GM06990 (cell line): Measurements from ENCODE around the gene AKT1S1.
A peak's percentile ranks its signal among the peaks of the same experiment; 100 is the strongest.

Experiments
- DNase-seq: peaks from one replicate; pipeline ENCODE4 v3.0.0-alpha.2; 2011; ENCODE audit not compliant: insufficient read length; ENCODE audit errors: extremely low read depth
- H3K27me3 ChIP-seq: replicated peaks from 2 replicates; pipeline ENCODE4 v1.6.0; 2011; ENCODE audit warnings: low read length; ENCODE audit not compliant: control insufficient read depth, insufficient read depth
- H3K36me3 ChIP-seq: 2 replicates; pipeline ENCODE4 v1.5.1; 2011; ENCODE audit warnings: low read length; ENCODE audit not compliant: control insufficient read depth, insufficient read depth
- H3K4me3 ChIP-seq: replicated peaks from 2 replicates; pipeline ENCODE4 v1.5.1; 2011; ENCODE audit warnings: low read depth, mild to moderate bottlenecking, control low read depth, low read length
- CTCF ChIP-seq: IDR thresholded peaks from 2 replicates; pipeline ENCODE4 v1.5.1; 2011; ENCODE audit warnings: low read length, control low read depth, mild to moderate bottlenecking, inconsistent platforms; ENCODE audit not compliant: insufficient read depth, poor library complexity, severe bottlenecking

Gene AKT1S1

GRCh38 chr19:49851456-49852259, 25.5 kb downstream of the AKT1S1 start:
- TF ChIP-seq CTCF: peak; percentile 3
- H3K4me3 ChIP-seq: peak overlapping the region; percentile 70
- DNase-seq: no peak
- peaks cover 8% of the 10 kb centered on the region for H3K36me3 ChIP-seq
- no peaks in the 10 kb centered on the region for H3K27me3 ChIP-seq

- peak within 1 kb of the TSS; percentile 70 for H3K4me3 ChIP-seq
- TF ChIP-seq CTCF: no peak
- no peaks in the 10 kb centered on the region for H3K27me3 ChIP-seq
- peaks cover 6% of the 10 kb centered on the region for H3K36me3 ChIP-seq
- peak; percentile 93 for DNase-seq
Observed at GRCh38 chr19:49850487-49851342, 26.4 kb downstream of the AKT1S1 start, which contains the start of gene PTOV1. Gene PTOV1, plus strand, starts transcription at chr19:49851159.

- Histone ChIP-seq H3K36me3 (peaks cover 3% of the 10 kb centered on the region), H3K4me3 (peak overlapping the region; percentile 70), H3K27me3 (no peaks in the 10 kb centered on the region)
- TF ChIP-seq CTCF: no peak
- DNase-seq: no peak
Observed at GRCh38 chr19:49850221-49850486, 27.0 kb downstream of the AKT1S1 start.

GRCh38 chr19:49849433-49850220, 27.5 kb downstream of the AKT1S1 start:
- no peak for TF ChIP-seq CTCF
- no peaks in the 10 kb centered on the region for H3K27me3 ChIP-seq
- H3K4me3 ChIP-seq: no peak overlapping the region
- no peaks in the 10 kb centered on the region for H3K36me3 ChIP-seq
- no peak for DNase-seq

GRCh38 chr19:49848938-49849337, 28.2 kb downstream of the AKT1S1 start:
- Histone ChIP-seq H3K36me3 (no peaks in the 10 kb centered on the region), H3K4me3 (no peak overlapping the region), H3K27me3 (no peaks in the 10 kb centered on the region)
- DNase-seq: no peak
- TF ChIP-seq CTCF: no peak
